Mesothelial cell of epicardium (in vitro differentiated cells): ENCODE results near the gene GSG1L. TPM values are rescaled to one million over a fixed set of nuclear protein-coding genes. Genes with fewer than 3 reads are reported as not detected.

Experiments
- DNase-seq, 2 experiments: peaks; one replicate each; pipeline ENCODE4 v3.0.0; 2021; ENCODE audit warnings: low spot score in 2 of 2; ENCODE audit not compliant: unreplicated experiment in 2 of 2
- H3K27ac Mint-ChIP-seq: 2 replicates; pipeline ENCODE4 v1.8.0; 2021; ENCODE audit warnings: mixed read lengths
- H3K27me3 Mint-ChIP-seq: 2 replicates; pipeline ENCODE4 v1.8.0; 2021; ENCODE audit warnings: low read depth, mixed read lengths
- H3K36me3 Mint-ChIP-seq: 2 replicates; pipeline ENCODE4 v1.8.0; 2021; ENCODE audit warnings: mixed read lengths
- H3K4me1 Mint-ChIP-seq: 2 replicates; pipeline ENCODE4 v1.8.0; 2021; ENCODE audit warnings: mixed read lengths
- H3K4me3 Mint-ChIP-seq: 2 replicates; pipeline ENCODE4 v1.8.0; 2021; ENCODE audit warnings: mild to moderate bottlenecking, moderate library complexity, mixed read lengths
- H3K9me3 Mint-ChIP-seq: 2 replicates; pipeline ENCODE4 v1.8.0; 2021; ENCODE audit warnings: mixed read lengths
- CTCF ChIP-seq: fragments of 200-600 bp; sonication (generic); IDR thresholded peaks from one replicate; pipeline ENCODE4 v1.5.0; 2021; ENCODE audit warnings: antibody characterized with exemption; ENCODE audit not compliant: unreplicated experiment
- total RNA-seq: library from RNA; stranded (reverse); gene quantifications from 3 replicates; pipeline ENCODE4 v1.2.1, GENCODE V29; 2021

The GSG1L gene
- total RNA-seq, 1 donor from 2014 or later = 1.7 TPM

DNA sequence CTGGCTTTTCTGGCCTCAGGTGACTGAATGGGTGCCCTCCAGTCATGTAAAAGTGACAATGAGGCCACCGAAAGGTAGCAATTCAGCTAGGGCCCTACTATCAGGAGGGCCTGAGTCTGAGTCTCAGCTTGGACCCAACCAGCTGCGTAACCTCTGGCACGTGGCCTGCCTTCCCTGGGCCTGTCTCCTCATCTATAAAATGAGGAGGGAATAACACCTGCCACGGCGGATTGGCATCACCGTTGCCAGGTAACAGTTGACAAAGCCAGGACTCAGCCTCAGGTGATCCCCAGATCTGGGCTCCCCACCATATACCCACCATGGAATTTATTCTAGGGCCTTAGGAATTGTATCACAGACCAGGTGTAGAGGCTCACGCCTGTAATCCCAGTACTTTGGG is 296.4 kb downstream of the GSG1L start:
- Mint-ChIP-seq H3K27ac (no peak overlapping the region), H3K4me3 (no peak overlapping the region), H3K9me3 (peaks cover 17% of the 10 kb centered on the region), H3K27me3 (no peaks in the 10 kb centered on the region), H3K4me1 (peaks cover 10% of the 10 kb centered on the region), H3K36me3 (peaks cover 39% of the 10 kb centered on the region)
- no peak for DNase-seq
- TF ChIP-seq CTCF = no peak

GRCh38 chr16:27766236-27766925 is 297.1 kb downstream of the GSG1L start:
- peaks cover 10% of the 10 kb centered on the region for H3K4me1 Mint-ChIP-seq
- H3K9me3 Mint-ChIP-seq = peaks cover 17% of the 10 kb centered on the region
- H3K27ac Mint-ChIP-seq = no peak overlapping the region
- peaks cover 41% of the 10 kb centered on the region for H3K36me3 Mint-ChIP-seq
- no peaks in the 10 kb centered on the region for H3K27me3 Mint-ChIP-seq
- H3K4me3 Mint-ChIP-seq = no peak overlapping the region
- no peak for TF ChIP-seq CTCF
- no peak for DNase-seq

DNA sequence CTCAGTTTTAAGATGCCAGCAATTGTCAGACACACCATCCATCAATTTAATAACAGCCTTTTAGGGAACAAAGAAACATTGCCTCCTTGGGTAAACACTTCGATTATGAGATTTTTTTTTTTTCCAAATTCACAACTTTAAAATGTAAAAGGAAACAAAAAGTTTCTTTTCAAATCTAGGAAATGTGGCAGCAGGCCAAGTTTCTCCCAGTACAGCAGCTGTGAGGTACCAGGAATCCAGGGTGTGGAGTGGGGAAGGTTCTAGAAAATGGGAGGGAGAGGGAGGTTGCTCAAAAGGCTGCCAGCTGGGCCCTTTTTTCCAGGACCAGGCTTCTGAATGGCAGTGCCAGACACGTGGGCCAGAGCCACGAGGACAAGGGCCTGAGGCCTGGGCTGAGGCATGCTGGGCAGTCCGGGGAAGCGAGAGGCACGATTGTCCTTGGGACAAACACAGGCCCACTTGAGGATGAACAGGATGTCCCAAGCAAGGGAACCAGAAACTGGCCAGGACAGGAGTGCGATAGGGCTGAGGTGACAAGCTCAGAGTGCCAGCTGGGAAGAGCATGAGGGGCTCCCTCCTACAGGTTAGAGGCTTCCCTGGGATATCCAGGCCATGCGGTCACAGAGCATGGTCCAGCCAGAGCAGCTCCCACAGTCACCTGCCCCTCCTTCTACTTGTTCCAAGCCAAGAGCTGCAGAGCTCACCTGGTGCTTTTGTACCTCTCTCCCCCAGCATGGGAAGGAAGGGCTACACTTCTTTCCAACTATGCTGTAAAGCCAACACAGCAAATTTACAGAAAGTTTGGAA is 298.4 kb downstream of the GSG1L start:
- Mint-ChIP-seq H3K27ac (no peak overlapping the region), H3K9me3 (peaks cover 17% of the 10 kb centered on the region), H3K27me3 (no peaks in the 10 kb centered on the region), H3K36me3 (peaks cover 39% of the 10 kb centered on the region), H3K4me3 (no peak overlapping the region), H3K4me1 (peaks cover 7% of the 10 kb centered on the region)
- TF ChIP-seq CTCF = no peak
- DNase-seq = no peak

DNA sequence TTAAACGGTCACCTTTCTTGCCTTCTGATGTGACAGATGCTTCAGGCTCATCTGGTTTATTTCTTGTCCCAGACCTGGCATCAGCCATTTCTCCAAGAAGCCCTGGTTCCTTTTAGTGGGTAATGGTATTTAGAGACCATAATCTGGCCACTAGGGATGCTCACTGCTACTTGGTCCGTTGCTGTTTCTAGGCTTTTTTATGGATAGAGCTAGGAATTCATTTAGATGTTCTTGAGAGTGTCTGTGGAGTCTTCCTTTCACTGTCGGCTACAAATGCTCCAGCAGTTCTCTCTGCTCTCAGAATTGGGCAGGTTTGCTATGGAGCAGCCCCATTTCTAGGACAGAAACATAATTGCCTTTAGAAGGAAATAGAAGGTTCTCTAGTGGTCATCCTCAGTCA is 299.1 kb downstream of the GSG1L start:
- Mint-ChIP-seq H3K27ac (no peak overlapping the region), H3K9me3 (peaks cover 17% of the 10 kb centered on the region), H3K36me3 (peaks cover 37% of the 10 kb centered on the region), H3K4me1 (peaks cover 2% of the 10 kb centered on the region), H3K4me3 (no peak overlapping the region), H3K27me3 (no peaks in the 10 kb centered on the region)
- TF ChIP-seq CTCF = no peak
- no peak for DNase-seq

DNA sequence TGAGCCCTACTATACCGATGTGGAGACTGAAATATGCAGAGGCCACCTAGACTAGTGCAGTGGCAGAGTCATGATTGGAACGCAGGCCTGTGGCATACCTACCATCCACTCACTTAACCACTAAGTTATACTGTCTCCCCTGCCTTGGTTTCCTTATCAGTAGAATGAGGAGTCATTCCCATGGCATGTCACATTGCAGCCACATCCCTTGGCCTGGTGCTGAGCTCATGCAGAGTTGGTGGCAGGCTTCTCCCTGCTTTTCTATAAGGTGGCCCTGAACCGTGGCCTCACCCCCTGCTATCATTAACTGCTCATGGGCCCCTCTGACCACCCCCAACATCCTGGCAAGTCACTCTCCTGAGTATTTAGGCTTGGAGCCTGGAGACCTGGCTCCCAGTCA is 301.1 kb downstream of the GSG1L start:
- TF ChIP-seq CTCF = no peak
- peaks cover 17% of the 10 kb centered on the region for H3K9me3 Mint-ChIP-seq
- no peaks in the 10 kb centered on the region for H3K27me3 Mint-ChIP-seq
- DNase-seq = no peak
- no peak overlapping the region for H3K4me3 Mint-ChIP-seq
- H3K4me1 Mint-ChIP-seq = no peaks in the 10 kb centered on the region
- H3K36me3 Mint-ChIP-seq = peaks cover 34% of the 10 kb centered on the region
- no peak overlapping the region for H3K27ac Mint-ChIP-seq
